ENCODE results near the gene SFSWAP.
"Not testable (repeated sequence)": the region's sequence is repeated elsewhere in the genome, so short reads cannot be mapped to it uniquely, and the experiment has no call there.

Gene SFSWAP

GRCh38 chr12:131732996-131733615 lies 22.2 kb downstream of the SFSWAP start:
- DNase-seq = peak in 1 of 10 donors; percentile 59
- intact Hi-C loops (cut with DNase I) = no loop called here

GRCh38 chr12:131733874-131734273 lies 23.0 kb downstream of the SFSWAP start:
- DNase-seq = no peak
- intact Hi-C loops (cut with DNase I) = no loop called here

- intact Hi-C loops (cut with DNase I) = no loop called here
- peak in 1 of 10 donors; percentile 53 for DNase-seq
Measured at GRCh38 chr12:131734336-131735152, 23.7 kb downstream of the SFSWAP start.

GRCh38 chr12:131735153-131735456 lies 24.2 kb downstream of the SFSWAP start:
- DNase-seq = no peak
- intact Hi-C loops (cut with DNase I) = no loop called here

- intact Hi-C loops (cut with DNase I) = no loop called here
- peak in 4 of 10 donors; percentile 37 to 88 (median 53) for DNase-seq
Measured at GRCh38 chr12:131735476-131736445, 24.9 kb downstream of the SFSWAP start.

- DNase-seq = no peak
- intact Hi-C loops (cut with DNase I) = no loop called here
Measured at GRCh38 chr12:131736446-131737149, 25.7 kb downstream of the SFSWAP start.

GRCh38 chr12:131737150-131737827 lies 26.4 kb downstream of the SFSWAP start:
- peak in 1 of 10 donors; percentile 67 for DNase-seq
- intact Hi-C loops (cut with DNase I) = no loop called here

GRCh38 chr12:131738196-131738595 lies 27.3 kb downstream of the SFSWAP start:
- intact Hi-C loops (cut with DNase I) = no loop called here
- DNase-seq = no peak

- peak in 2 of 10 donors; percentile 65 to 67 for DNase-seq
- intact Hi-C loops (cut with DNase I) = no loop called here
Measured at GRCh38 chr12:131740626-131741025, 29.7 kb downstream of the SFSWAP start.

- intact Hi-C loops (cut with DNase I) = not testable (repeated sequence)
- peak in 1 of 10 donors; percentile 20 for DNase-seq
Measured at GRCh38 chr12:131742761-131743160, 31.9 kb downstream of the SFSWAP start.

GRCh38 chr12:131743410-131743809 lies 32.5 kb downstream of the SFSWAP start:
- intact Hi-C loops (cut with DNase I) = not testable (repeated sequence)
- DNase-seq = peak in 3 of 10 donors; percentile 39 to 62 (median 53)

- intact Hi-C loops (cut with DNase I) = not testable (repeated sequence)
- peak in 2 of 10 donors; percentile 14 to 16 for DNase-seq
Measured at GRCh38 chr12:131743880-131744279, 33.0 kb downstream of the SFSWAP start.

GRCh38 chr12:131744675-131745074 lies 33.8 kb downstream of the SFSWAP start:
- intact Hi-C loops (cut with DNase I) = not testable (repeated sequence)
- DNase-seq = peak in 2 of 10 donors; percentile 2 to 10

GRCh38 chr12:131745706-131746105 lies 34.8 kb downstream of the SFSWAP start:
- intact Hi-C loops (cut with DNase I) = no loop called here
- peak in 3 of 10 donors; percentile 29 to 77 (median 71) for DNase-seq

GRCh38 chr12:131747276-131748177 lies 36.6 kb downstream of the SFSWAP start:
- DNase-seq = peak in 3 of 10 donors; percentile 22 to 64 (median 30)
- intact Hi-C loops (cut with DNase I) = no loop called here

- intact Hi-C loops (cut with DNase I) = no loop called here
- DNase-seq = peak in 3 of 10 donors; percentile 58 to 73 (median 66)
Measured at GRCh38 chr12:131749618-131750315, 38.9 kb downstream of the SFSWAP start.

GRCh38 chr12:131751335-131751734 lies 40.4 kb downstream of the SFSWAP start:
- DNase-seq = peak in 4 of 10 donors; percentile 52 to 93 (median 85)

GRCh38 chr12:131752451-131752850 lies 41.6 kb downstream of the SFSWAP start:
- DNase-seq = peak in 2 of 10 donors; percentile 21 to 46

More at GRCh38 chr12:131751335-131751734, 40.4 kb downstream of the SFSWAP start:
- intact Hi-C loops (cut with DNase I) = no loop called here

More at GRCh38 chr12:131752451-131752850, 41.6 kb downstream of the SFSWAP start:
- intact Hi-C loops (cut with DNase I) = no loop called here
